H1 (cell line): Measurements from ENCODE around the gene UBA3. TPM values are rescaled to one million over a fixed set of nuclear protein-coding genes. Genes with fewer than 3 reads are reported as not detected.
A peak's percentile ranks its signal among the peaks of the same experiment; 100 is the strongest.

Experiments
- BRCA1 ChIP-seq: IDR thresholded peaks from 2 replicates; pipeline ENCODE4 v1.6.1; 2012; ENCODE audit warnings: low read depth, low read length, improper control_type of control experiment
- CEBPB ChIP-seq: IDR thresholded peaks from 2 replicates; pipeline ENCODE4 v1.6.1; 2012; ENCODE audit warnings: low read depth, low read length
- CTBP2 ChIP-seq: IDR thresholded peaks from 2 replicates; pipeline ENCODE4 v1.7.0; 2011; ENCODE audit warnings: borderline replicate concordance, mild to moderate bottlenecking, moderate library complexity, mixed read lengths, low read length; ENCODE audit not compliant: insufficient read depth, insufficient read length
- RAD21 ChIP-seq, 2 experiments: IDR thresholded peaks in 1 of 2; conservative IDR thresholded peaks in 1 of 2; 2 replicates each; pipeline ENCODE4 v1.6.1; 2011; ENCODE audit warnings: low read depth in 2 of 2, low read length in 2 of 2, improper control_type of control experiment in 1 of 2, inconsistent platforms in 1 of 2, mild to moderate bottlenecking in 1 of 2, moderate library complexity in 1 of 2
- TCF12 ChIP-seq: IDR thresholded peaks from 2 replicates; pipeline ENCODE4 v1.6.1; 2011; ENCODE audit warnings: low read depth, mild to moderate bottlenecking, low read length
- polyA plus RNA-seq, 7 experiments: library from polyadenylated mRNA; depleted of rRNA in 3 of 7; stranded (reverse) in 5 of 7; unstranded in 2 of 7; fragments of >200 nt in 5 of 7; fragments of 200-250 nt in 2 of 7; gene quantifications; 1 replicate in 5 of 7; 2 replicates in 1 of 7; 4 replicates in 1 of 7; pipeline versions ENCODE4 v1.2.1 to v1.2.3, GENCODE V29; 2011 to 2013; ENCODE audit warnings: missing spikeins in 2 of 7, mixed read lengths in 2 of 7
- total RNA-seq: library from RNA; stranded (reverse); fragmentation: NEBNext Ultra II Directional; extraction: Animal tissue kit (Norgen Biotek cat#: 25700); gene quantifications from 2 replicates; pipeline ENCODE4 v1.2.1, GENCODE V29; 2021

Gene UBA3
- total and polyA plus RNA-seq, 2 of the 8 experiments (the other 6 are each of a cell fraction or from before 2014, with no cell fraction given), result 40.8 to 97.8 TPM

- TF ChIP-seq RAD21 (IDR thresholded peaks at IDR 0.05 in 1 of 2, conservative IDR thresholded peaks at IDR 0.05 in 1 of 2; ENCODE audit: low read depth in 2 of 2, low read length in 2 of 2) (peak; percentile 91 to 92), CTBP2 (no peak), BRCA1 (no peak), TCF12 (no peak), CEBPB (peak; percentile 62; the same call in 1 of the 2 replicates)
Observed at GRCh38 chr3:69120879-69121464, 40.8 kb upstream of the UBA3 start (continued).
